ENCODE measurements around the gene MUCL3. TPM values are rescaled to one million over a fixed set of nuclear protein-coding genes. Genes with fewer than 3 reads are reported as not detected.
A peak's percentile ranks its signal among the peaks of the same experiment; 100 is the strongest.

The MUCL3 gene
- under 1 TPM in 1 of 4 donors, not detected in 3; 0.18 TPM for total RNA-seq

- Histone ChIP-seq H3K36me3 (no peaks in the 10 kb centered on the region), H3K27ac (no peak within 1 kb of the TSS)
Observed at GRCh38 chr6:30940361-30940986, at the start of gene MUCL3. Gene MUCL3, plus strand, starts transcription at chr6:30940973. Its CDS starts 27 bp downstream, at chr6:30941000.

GRCh38 chr6:30891450-30891723 lies 49.4 kb upstream of the MUCL3 start:
- no peak for TF ChIP-seq CTCF (IDR thresholded peaks at IDR 0.05)
- no peak for TF ChIP-seq POLR2A (IDR thresholded peaks at IDR 0.05)
- Histone ChIP-seq H3K4me3 (no peak overlapping the region), H3K4me1 (peaks cover 0 to 5% (median 1%) of the 10 kb centered on the region in 4 donors), H3K27me3 (no peaks in the 10 kb centered on the region), H3K36me3 (peaks cover 0 to 79% (median 0%) of the 10 kb centered on the region in 3 donors), H3K9me3 (no peaks in the 10 kb centered on the region), H3K27ac (no peak overlapping the region)
- DNase-seq, result no peak

More at GRCh38 chr6:30940361-30940986, at the start of gene MUCL3:
- no peak within 1 kb of the TSS for H3K4me3 ChIP-seq
- peaks cover 0 to 5% (median 0%) of the 10 kb centered on the region in 4 donors for H3K4me1 ChIP-seq
- no peaks in the 10 kb centered on the region for H3K27me3 ChIP-seq
- no peaks in the 10 kb centered on the region for H3K9me3 ChIP-seq
- TF ChIP-seq POLR2A (IDR thresholded peaks at IDR 0.05) (peak; percentile 19 to 50), CTCF (IDR thresholded peaks at IDR 0.05) (no peak)
- DNase-seq, result peak in 1 of 3 donors; percentile 66

DNA sequence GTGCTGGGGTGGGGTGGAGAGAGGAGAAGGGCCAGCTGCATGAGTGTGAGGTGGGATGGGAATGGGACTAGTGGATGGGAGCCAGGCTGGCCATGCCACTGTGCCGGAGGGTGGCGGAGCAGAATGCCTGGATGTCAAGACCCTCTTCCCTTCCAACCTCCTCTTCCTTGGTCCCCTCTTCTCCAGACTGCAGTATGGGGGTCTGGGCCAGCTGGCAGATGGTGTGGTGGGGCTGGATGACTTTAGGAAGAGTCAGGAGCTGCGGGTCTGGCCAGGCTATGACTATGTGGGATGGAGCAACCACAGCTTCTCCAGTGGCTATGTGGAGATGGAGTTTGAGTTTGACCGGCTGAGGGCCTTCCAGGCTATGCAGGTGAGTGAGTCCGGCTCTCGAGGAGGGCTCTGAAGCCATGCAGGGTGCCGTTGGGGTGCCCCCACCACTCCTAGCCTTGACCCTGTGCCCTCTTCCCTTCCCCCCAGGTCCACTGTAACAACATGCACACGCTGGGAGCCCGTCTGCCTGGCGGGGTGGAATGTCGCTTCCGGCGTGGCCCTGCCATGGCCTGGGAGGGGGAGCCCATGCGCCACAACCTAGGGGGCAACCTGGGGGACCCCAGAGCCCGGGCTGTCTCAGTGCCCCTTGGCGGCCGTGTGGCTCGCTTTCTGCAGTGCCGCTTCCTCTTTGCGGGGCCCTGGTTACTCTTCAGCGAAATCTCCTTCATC lies 48.8 kb upstream of the MUCL3 start:
- no peak for TF ChIP-seq POLR2A (IDR thresholded peaks at IDR 0.05)
- TF ChIP-seq CTCF (IDR thresholded peaks at IDR 0.05), result no peak
- Histone ChIP-seq H3K9me3 (no peaks in the 10 kb centered on the region), H3K4me3 (no peak overlapping the region), H3K36me3 (peaks cover 0 to 85% (median 0%) of the 10 kb centered on the region in 3 donors), H3K27ac (no peak overlapping the region), H3K27me3 (no peaks in the 10 kb centered on the region), H3K4me1 (no peaks in the 10 kb centered on the region)
- peak in 1 of 3 donors; percentile 32 for DNase-seq

DNA sequence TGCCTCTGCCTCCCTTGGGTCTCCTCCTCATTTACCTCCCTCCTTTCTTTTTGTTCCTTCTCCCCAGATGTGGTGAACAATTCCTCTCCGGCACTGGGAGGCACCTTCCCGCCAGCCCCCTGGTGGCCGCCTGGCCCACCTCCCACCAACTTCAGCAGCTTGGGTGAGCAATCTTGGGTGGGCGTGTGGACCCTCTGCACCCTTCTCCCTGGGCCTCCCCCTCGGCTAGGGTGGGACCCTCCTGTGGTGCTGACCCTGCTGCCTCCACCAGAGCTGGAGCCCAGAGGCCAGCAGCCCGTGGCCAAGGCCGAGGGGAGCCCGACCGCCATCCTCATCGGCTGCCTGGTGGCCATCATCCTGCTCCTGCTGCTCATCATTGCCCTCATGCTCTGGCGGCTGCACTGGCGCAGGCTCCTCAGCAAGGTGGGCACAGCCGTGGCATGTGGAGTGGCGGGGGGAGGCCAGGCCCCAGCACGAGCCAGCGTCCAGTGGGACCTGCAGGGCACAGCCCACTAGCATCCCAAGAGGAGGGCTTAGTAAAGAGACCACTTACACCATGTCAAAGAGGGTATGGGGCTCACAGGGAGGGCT lies 47.7 kb upstream of the MUCL3 start:
- Histone ChIP-seq H3K36me3 (peaks cover 0 to 96% (median 0%) of the 10 kb centered on the region in 3 donors), H3K27ac (no peak overlapping the region), H3K27me3 (no peaks in the 10 kb centered on the region), H3K4me3 (no peak overlapping the region), H3K9me3 (no peaks in the 10 kb centered on the region), H3K4me1 (no peaks in the 10 kb centered on the region)
- no peak for DNase-seq
- TF ChIP-seq CTCF (IDR thresholded peaks at IDR 0.05) (no peak), POLR2A (IDR thresholded peaks at IDR 0.05) (no peak)

GRCh38 chr6:30893666-30894065 lies 47.1 kb upstream of the MUCL3 start:
- DNase-seq, result no peak
- no peak overlapping the region for H3K4me3 ChIP-seq
- H3K27ac ChIP-seq, result no peak overlapping the region
- H3K9me3 ChIP-seq, result no peaks in the 10 kb centered on the region
- peaks cover 0 to 98% (median 0%) of the 10 kb centered on the region in 3 donors for H3K36me3 ChIP-seq
- TF ChIP-seq POLR2A (IDR thresholded peaks at IDR 0.05) (no peak), CTCF (IDR thresholded peaks at IDR 0.05) (no peak)
- H3K4me1 ChIP-seq, result no peaks in the 10 kb centered on the region
- no peaks in the 10 kb centered on the region for H3K27me3 ChIP-seq
